Left kidney (tissue), 2 donors: ENCODE measurements around the gene SMARCAD1. TPM values are rescaled to one million over a fixed set of nuclear protein-coding genes. Genes with fewer than 3 reads are reported as not detected.

Experiments
- DNase-seq: peaks from one replicate; pipeline ENCODE4 v3.0.0-alpha.2; 2013
- polyA plus RNA-seq: library from polyadenylated mRNA; unstranded; fragments of 120-200 nt; gene quantifications from one replicate; pipeline ENCODE4 v1.2.1, GENCODE V29; 2013; ENCODE audit not compliant: insufficient read length

The SMARCAD1 gene
- polyA plus RNA-seq, 1 donor = 72.0 TPM

- no peak for DNase-seq
Observed at GRCh38 chr4:94225449-94225848, 17.8 kb downstream of the SMARCAD1 start.

DNA sequence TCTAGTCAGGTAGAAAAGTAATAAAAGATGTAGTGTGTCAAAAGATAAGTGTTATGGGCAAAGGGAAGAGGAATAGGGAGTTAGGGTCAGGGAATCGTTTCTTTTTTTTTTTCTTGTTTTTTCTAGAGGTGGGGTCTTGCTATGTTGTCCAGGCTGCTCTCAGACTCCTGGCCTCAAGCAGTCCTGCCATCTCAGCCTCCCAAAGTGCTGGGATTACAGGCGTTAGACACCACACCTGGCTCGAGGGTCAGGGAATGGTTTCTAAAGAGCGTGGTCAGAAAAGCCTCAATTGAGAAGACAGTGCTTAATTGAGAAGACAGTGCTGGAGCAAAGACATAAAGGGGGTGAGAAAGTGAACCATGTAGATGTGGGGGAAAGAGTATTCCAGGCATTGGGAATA lies 19.1 kb downstream of the SMARCAD1 start:
- DNase-seq = no peak

GRCh38 chr4:94228493-94229216 lies 21.0 kb downstream of the SMARCAD1 start:
- DNase-seq = no peak

DNA sequence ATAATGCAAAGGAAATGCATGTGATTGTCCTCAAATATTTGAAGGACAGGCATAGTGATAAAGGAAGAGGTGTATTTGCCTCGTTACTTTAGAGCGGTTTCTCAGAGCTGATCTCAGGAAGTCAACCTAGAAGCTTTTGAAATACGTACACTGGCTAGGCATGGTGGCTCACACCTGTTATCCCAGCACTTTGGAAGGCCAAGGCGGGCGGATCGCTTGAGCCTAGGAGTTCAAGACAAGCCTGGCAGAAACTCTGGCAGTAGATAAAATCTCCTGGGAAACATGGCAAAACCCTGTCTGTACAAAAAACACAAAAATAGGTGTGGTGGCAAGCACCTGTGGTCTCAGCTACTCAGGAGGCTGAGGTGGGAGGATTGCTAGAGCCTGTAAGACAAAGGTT lies 24.9 kb downstream of the SMARCAD1 start:
- DNase-seq = no peak

DNA sequence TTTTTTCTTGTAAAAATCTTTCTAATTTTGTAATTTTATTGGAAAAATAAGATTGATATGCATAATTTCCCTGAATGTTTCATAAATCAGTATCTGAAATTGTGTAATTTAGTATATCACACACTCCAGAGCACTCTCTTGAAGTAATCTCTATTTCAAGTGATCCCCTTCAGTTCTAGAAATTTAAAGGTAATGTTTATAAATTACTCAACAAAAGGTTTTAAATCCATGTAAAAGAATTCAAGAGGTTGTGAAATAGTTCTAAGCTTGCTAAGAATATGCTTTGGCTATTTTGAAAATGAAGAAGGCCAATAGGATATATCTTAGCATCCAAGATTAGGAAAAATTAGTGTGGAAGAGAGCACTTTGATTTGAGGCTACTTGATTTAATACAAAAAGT lies 28.2 kb downstream of the SMARCAD1 start:
- DNase-seq = no peak

DNA sequence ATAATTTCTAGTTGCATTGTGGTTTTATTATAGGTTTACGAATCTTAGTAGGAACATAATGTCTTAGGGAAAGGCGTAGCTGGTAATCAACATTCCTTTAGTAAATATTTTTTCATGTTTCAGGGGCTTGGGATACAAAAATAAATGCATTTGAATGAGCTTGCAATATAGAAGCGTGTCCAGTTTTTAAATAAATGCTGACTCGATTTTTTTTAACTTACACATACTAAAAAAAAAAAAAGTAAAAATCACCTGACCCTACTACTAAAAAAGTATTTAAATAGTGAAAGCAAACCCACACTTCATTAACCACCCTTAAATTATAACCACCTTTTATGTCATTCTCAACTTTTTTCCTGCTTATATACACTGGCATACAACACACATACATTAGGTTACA lies 29.6 kb downstream of the SMARCAD1 start:
- DNase-seq = no peak

- DNase-seq = no peak
Observed at GRCh38 chr4:94238160-94238559, 30.5 kb downstream of the SMARCAD1 start.

DNA sequence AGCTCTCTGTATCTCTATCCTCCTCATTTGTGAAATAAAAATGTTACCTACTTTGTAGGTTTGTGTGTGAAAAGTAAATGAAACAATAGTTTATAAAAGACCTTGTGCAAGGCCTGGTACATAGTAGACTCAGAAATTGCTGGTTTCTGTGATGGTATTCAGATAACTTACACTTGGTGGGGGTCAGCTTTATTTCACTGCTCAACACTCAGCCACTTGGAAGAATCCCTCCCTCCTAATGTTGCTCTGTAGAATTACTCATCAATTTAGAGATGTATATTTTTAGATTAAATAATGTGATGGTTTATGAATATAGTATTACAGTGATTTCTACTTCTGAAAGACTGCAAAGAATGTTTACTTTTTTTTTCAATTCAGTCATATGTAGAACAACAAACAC lies 32.7 kb downstream of the SMARCAD1 start:
- no peak for DNase-seq

DNA sequence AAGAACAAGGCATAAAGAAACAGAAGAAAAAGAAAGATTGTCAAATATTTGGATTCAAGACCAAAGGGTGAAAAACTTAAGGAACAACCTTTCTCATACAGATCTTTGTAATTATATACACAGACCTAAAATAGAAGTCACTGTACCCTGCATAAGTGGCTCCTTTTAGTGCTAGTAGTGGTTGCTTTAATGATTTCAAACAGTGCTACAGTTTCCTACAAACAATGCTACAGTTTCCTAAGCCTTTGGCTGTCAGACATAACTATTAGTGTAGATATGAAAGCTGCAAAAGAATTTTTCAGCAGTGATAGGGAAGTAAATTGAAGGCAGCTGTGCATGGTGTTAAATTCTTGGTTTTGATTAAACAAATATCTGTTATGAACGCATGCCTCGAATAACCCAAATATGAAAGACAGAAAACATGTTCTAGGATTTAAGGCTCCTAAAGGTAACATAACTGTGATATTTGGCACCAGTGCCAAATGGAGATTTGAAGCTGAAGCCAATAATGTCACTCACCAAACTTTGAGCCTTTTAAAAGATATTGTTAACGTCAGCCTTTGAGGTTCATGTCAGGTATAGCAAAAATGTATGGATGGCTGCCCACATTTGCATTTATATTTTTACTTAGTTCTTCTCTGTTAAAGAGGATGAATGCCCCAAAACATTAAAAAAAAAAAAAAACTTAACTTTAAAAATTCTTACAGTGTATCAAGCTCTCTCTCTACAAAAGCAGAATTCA lies 36.6 kb downstream of the SMARCAD1 start:
- no peak for DNase-seq

DNA sequence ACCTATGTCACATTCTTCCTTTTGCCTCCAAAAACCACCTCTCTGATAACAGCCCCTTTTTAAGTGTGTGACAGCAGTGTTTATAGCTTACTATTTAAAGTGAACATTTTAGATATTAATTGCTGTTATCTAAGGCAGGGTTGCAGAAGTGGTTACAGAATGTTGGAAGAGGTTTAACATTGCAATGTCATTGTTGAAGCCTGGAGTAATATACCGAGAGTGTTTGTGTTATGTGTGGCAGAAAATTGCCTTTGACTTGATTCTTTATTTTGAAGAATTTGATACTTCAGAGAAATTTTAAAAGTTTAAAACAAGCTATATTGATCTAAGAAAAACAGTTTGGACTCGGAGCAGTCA lies 37.1 kb downstream of the SMARCAD1 start:
- no peak for DNase-seq

DNA sequence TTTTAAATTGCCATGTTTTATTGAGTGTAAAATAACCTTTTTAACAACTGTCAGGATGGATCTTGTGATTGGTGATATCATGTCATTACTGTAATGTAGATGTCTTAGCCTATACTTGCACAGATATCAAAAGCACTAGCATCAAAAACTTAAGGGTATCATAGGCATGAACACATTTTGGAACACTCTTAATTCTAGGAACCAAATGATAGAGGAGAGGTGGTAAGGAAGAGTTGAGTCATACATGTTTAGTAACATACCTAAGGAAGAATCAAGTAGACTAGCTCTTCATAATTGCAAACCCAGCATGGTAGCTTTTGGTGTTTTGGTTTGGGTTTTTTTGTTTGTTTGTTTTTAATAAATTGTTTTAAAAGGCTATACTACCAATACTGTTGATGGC lies 43.4 kb downstream of the SMARCAD1 start:
- DNase-seq = no peak

DNA sequence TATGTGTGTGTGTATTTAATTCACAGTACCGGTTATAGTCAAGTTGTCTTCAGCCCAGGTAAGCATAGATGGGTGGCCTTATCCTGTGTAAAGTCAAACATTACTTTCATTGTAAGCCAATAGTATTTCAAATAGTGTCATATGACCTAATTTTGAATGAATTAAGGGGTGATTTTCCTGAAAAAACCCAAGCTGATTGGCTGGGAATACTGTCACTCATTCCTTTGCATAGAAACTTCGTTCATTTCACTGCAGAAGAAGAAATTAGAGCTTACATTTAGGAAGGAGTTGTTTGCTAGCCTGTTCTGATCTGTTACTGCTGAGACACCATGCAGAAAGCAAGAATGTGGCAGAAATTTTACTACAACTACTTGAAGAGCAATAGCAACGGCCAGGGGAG lies 45.4 kb downstream of the SMARCAD1 start:
- no peak for DNase-seq

DNA sequence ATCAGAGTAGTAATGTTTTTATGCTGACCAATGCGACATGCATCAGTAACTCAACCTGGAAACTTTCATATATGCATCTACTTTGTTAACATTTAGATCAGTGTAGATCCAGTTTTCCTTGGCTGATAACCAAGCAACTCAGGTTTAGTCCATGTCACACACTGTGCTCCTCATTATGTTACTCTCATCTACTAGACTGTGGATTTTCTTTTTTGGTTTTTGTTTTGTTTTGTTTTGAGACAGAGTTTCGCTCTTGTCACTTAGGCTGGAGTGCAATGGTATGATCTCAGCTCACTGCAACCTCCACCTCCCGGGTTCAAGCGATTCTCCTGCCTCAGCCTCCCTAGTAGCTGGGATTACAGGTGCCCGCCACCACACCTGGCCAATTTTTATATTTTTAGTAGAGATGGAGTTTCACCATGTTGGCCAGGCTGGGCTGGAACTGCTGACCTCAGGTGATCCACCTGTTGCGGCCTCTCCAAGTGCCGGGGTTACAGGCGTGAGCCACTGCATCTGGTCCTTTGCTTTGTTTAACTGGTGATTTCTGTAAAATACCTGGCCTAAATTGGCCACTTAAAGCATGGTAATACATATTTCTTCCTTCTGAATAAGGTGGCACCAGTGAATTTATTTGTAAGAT lies 48.6 kb downstream of the SMARCAD1 start:
- no peak for DNase-seq

- no peak for DNase-seq
Observed at GRCh38 chr4:94256828-94257227, 49.2 kb downstream of the SMARCAD1 start.

GRCh38 chr4:94262163-94263016 lies 54.7 kb downstream of the SMARCAD1 start:
- DNase-seq = no peak

GRCh38 chr4:94267037-94267436 lies 59.4 kb downstream of the SMARCAD1 start:
- no peak for DNase-seq

DNA sequence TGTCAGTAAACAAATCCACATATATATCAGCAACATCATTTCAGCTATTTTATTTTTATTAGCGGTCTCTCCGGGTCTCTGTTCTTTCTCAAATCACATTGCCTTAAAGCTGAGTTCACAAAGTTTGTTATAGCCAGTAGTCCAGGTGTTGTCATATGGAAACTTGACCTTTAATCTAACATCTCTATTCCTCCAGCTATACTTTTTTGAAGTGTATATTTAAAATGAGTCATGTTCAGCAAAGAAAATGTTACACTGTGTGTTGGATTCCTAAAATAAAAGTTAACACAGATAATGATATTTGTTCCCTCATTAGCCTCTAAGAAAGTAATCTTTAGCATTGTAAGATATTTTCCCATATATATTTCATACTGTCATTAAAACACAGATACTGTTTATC lies 63.6 kb downstream of the SMARCAD1 start:
- no peak for DNase-seq

DNA sequence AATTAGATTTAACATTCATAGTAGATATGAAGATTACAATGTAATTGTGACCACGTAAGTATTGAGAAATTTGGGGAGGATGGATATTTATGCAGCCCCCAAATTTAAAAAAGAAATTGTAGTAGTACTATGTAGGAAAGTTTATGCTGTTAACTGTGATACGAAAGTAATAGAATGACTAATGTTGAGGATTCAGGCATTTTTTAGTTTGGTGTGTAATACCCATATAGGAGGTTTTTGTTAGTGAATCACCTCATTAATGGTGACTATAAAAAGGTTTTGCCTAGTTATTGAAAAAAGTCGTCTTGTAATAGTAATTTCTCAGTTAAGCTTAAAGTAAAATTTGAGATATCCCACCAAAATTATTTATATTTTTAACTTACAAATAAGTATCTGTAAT lies 67.2 kb downstream of the SMARCAD1 start:
- no peak for DNase-seq

- no peak for DNase-seq
Observed at GRCh38 chr4:94276204-94276603, 68.5 kb downstream of the SMARCAD1 start.

- no peak for DNase-seq
Observed at GRCh38 chr4:94277534-94277933, 69.9 kb downstream of the SMARCAD1 start.

GRCh38 chr4:94278781-94279180 lies 71.1 kb downstream of the SMARCAD1 start:
- no peak for DNase-seq

DNA sequence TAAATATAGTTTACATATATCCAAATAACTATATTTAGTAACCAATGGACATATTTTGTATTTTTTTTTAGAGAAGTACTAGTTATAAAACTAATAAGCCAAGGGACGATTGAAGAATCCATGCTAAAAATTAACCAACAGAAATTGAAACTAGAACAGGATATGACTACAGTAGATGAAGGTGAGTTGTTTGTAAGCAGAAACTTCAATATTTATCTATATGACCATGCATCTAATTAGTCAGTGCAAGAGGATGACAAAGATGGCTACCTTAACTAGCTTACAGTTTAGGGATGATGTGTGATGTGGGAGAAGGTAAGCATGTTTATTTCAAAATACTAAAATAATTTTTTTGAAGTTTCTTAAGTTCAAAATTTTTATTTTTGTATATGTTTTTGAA lies 77.2 kb downstream of the SMARCAD1 start:
- no peak for DNase-seq

GRCh38 chr4:94285666-94286065 lies 78.0 kb downstream of the SMARCAD1 start:
- no peak for DNase-seq
